Activated CD4-positive, alpha-beta T cell treated with anti-CD3 and anti-CD28 coated beads, Interleukin-10, Interleukin-2, amounts not matched to agents 100 ng/mL and 50 ng/mL, durations not matched to agents 16 hours and 8 hours (primary cell): ENCODE measurements around the gene KRT7.
A peak's percentile ranks its signal among the peaks of the same experiment; 100 is the strongest.

Source experiments
- DNase-seq: peaks from one replicate; pipeline ENCODE4 v3.0.0-alpha.2; 2020

Gene KRT7

GRCh38 chr12:52232674-52233461 is at the start of gene KRT7:
Gene KRT7, plus strand, starts transcription at chr12:52233243. Its CDS starts 54 bp downstream, at chr12:52233297.
- DNase-seq: no peak

GRCh38 chr12:52183544-52183910 is 49.5 kb upstream of the KRT7 start:
- no peak for DNase-seq

DNA sequence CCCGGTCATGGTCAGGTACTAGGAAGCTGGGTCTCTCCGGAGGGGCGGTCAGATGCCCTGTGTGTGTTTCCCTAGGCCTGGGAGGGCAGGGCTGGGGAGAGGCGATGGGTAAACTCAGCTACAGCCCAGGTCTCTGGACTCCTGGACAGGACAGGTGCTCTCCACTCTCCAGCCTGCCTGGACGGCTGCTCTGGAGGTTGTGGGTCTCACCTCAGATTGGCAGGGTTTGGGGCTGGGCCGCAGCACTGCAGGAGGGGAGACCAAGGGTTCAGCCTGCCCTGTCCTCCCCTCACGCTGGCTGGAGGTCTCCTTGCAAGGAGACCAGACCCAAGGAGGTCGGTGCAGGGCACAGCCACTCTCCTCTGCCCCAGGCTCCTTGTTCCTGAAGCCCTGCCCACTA is 49.1 kb upstream of the KRT7 start:
- DNase-seq: no peak

GRCh38 chr12:52184813-52185212 is 48.2 kb upstream of the KRT7 start:
- DNase-seq: no peak

GRCh38 chr12:52185400-52185967 is 47.6 kb upstream of the KRT7 start:
- DNase-seq: no peak

DNA sequence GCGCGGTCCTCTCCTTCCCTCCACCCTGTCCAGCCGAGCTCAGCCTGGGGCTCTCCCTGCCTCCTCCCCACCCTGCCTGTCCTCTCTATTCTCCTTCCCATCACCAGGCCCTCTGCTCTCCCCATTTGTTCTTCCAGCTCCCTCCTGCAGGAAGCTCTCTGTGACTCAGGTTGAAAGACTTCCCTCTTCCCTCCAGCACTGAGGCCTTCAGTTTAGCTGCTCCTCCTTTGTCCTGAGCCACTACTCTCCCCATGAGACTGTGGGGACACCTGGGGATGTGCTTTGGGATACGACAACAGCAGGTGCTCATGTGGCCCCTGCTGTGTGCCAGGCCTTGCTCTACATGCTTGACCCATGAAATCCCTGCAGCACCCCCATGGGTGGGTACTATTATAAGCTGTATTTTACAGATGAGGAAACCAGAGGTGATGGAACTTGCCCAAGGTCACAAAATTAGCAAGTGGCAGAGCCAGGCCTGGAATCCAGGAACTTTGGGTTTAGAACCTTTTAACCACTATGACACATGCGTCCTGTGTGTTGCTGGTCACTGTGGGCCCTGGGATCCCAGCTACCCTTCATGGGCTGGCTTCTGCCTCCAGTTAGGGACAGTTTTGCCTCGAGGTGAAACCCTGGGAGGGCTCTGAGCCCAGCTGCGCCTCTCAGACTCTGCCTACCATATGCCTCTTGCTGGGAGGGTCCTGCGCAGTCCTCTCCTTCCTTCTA is 46.8 kb upstream of the KRT7 start:
- DNase-seq: no peak

- no peak for DNase-seq
Measured at GRCh38 chr12:52187206-52187605, 45.8 kb upstream of the KRT7 start.

DNA sequence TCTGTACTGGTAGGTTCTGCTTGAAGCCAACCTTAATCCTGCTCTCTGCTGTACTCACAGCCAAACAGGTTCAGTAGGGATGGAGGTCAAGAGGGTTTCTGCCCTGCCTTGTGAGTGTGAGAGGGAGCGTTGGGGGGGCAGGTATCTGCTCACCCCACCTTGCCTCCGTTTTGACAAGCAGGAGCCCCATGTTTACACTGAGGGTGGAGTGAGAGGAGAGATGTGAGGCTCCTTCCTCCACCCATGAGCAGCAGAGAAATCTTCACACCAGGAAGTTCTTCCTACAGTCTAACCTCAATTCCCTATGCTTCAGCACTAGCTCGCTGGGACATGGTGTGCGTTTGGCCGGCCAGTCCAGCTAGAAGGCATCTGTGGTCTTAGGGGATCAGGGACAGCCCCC is 45.4 kb upstream of the KRT7 start:
- DNase-seq: no peak

- DNase-seq: no peak
Measured at GRCh38 chr12:52188658-52189057, 44.4 kb upstream of the KRT7 start.

DNA sequence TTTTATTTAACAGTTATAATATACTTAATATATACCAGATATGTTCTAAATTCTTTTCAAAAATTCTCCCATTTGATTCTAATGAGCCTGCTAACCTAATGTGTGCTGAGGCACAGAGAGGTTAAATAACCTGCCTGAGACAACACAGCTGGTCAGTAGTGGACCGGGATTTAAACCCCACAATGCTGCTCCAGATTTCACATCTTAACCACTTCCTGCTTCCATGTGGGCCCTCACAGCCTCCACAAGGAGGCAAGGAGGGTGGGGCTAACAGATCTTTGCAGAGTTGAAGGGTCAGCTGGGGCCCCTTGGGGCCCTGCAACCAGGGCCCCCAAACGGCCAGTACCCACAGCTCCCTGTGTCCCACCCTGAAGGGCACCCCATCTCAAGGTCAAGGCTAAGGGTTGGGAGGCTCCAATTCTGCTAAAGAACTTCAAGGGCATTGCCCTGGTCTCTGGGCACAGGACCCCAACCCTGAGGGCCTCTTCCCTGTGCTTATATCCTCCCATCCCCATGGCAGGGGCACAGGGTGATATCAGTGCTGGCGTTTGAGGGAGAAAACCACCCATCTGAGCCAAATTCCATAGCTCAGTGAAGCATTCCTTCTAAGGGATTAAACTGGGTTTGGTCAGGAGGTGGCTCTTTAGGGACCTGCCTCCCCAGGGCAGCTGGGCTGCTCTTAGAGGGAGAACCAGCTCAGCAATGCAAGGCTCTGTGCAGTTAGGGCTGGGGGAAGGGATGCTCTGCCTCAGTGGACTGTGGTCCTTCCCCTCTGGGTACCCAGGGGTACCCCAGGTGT is 43.5 kb upstream of the KRT7 start:
- DNase-seq: no peak

DNA sequence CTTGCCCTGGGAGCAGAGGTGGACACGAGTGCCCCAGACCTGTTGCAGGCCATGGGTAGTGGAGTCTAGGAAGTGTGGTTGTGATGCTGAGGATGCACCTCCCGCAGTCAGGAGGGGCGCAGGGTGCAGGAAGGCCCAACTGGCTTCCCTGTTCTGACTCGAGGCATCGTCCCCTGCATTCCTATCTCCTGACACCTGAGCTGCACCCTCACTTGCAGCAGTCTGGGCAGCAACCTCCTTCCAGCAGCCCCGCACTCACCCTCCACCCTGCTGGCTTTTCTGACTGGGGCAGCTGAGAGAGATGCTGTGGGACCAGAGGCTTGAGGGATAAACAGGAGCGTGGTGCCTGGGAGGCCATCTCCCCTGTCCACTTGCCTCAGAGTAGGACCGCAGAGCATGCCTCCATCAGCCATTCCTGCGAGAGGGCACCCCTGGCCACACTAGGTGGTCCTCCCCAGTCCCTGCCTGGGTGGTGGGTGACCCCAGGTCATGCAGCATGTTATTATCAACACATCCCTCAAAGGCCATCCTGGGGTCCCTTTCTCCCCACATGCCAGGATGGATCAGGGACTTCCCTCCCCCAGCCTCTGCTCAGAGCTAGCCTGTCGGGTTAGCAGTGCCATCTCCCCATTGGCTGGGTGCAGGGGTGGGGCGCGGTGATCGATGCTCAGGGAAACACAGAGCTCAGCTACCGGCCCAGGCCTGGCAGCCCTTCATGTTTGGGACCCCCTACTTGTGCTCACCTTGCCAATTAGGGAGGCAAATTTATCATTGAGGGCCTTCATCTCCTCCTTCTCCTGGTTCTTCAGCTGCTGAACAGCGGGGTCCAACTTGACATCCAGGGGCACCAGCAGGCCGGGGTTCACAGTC is 41.9 kb upstream of the KRT7 start:
- DNase-seq: no peak

GRCh38 chr12:52191841-52192791 is 40.9 kb upstream of the KRT7 start, which contains the start of gene KRT80:
Gene KRT80, minus strand, starts transcription at chr12:52192014. Its CDS starts 112 bp downstream, at chr12:52191902.
- peak; percentile 17 for DNase-seq

DNA sequence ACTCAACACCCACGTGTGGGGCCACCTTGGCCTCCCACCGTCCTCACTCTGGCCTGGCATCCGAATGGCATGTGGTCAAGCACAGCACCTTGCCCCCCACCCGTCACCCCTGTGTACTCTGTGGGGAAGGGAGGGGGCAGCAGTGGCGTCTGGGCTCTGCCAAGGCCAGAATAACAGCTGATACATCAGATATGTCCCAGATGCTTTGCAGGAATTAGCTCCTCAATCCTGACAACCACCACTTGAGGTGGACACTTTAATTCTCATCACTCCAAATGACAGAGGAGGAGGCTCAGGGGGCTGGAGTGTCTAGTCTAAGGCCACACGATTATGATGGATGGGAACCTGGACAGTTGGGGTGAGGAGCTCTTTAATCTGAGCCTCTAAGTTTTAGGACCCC is 39.5 kb upstream of the KRT7 start:
- no peak for DNase-seq

- no peak for DNase-seq
Measured at GRCh38 chr12:52193991-52194390, 39.1 kb upstream of the KRT7 start.

- no peak for DNase-seq
Measured at GRCh38 chr12:52195065-52195730, 37.8 kb upstream of the KRT7 start.

DNA sequence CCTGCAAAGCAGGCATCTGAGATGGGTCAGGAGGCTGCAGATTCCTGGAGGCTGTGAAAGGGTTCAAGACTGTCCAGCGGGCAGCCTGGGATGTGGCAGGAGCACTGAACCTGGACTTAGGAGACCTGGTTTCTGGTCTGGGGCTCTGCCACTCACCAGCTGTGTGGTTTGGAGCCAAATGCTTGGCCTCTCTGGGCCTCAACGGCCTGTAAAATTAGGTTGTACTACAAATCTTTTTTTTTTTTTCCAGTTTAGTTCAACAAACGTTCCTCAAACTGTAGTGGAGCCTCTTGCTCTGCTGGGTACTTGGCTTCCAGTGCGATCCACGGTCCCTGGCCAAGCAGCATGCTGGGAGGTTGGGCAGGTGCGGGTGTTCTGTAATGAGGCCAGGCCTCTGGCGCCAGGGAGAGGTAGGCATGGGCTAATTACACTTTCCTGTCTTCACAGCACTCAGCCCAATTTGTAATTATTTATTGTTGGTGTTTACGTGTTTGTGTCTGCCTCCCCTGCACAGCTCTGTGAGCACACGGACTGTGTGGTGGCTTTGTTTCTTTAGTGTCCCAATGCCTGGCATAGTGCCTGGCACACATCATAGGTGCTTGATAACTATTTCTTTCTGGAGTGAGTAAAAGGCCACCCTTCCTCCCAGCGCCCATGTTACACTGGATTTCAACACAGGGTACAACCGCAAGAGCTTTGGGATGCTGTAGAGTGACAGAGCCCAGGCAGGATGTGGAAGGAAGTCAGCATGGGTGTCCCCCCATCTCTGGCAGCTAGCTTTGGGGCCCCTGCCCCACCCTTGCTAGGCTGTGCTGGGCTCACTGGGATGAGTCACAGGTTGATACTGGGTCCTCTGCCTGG is 35.4 kb upstream of the KRT7 start:
- no peak for DNase-seq

DNA sequence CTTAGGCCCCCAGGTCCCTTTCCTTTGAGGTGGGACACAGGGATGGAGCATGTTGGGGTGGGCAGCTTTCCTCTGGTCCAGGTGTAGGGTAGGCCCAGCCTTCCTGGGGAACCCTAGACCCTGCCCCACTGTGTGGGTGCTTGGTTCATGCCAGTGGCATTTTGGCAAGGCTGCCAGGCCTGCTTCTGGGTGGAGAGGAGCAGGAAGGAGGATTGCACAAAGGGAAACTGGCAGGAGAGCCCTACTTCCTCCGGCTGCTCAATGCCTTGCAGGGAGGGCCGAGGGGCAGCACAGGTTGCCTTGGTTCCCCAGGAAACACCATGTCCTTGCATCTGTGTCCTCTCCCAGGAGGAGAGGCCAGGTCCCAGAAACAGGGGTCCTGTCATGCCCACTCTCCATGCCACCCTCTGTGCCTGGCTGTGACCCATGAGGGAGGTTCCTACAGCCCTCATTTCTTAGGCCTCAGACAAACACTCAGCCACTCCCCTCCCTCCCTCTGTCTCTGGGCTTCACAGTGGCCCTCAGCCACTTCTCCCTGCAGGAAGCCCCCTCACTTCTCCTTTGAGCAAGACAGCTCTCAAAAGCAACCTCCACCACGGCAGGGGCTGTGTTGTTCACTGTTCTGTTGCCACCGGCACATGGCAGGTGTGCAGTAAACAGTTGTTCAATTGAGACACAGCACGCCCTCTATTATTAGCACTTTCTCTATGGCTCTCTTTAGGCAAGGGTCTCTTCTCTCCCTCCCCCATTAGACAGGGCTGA is 34.4 kb upstream of the KRT7 start:
- no peak for DNase-seq

DNA sequence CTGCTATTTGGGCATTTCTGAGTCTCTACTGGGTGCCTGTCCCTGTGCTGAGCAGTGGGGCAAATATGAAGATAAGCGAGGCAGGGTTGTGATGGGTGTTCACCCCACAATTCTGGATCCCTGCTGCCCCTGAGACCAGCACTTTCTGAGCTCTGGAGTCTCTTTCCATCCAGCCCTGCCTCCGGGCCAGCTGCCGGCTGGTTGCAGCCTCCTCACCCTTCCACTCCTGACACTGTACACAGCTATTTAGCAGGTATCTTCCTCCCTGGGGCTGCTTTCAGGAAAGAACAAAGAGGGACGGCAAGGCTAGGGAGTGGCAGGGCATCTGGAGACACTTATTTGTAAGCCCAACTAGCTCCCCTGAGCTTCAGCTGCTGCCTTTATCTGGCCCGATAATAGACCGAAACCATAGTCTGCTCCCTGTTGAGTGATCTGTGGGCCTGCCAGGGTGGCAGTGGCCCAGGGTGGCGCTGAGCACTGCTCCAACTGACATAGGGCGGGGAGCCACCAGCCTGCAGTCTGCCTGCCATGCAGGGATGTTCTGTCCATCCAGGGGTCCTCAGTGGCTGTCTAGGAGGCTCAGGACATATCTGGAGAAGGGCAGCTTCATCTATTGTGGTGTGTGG is 33.6 kb upstream of the KRT7 start:
- no peak for DNase-seq
